K562 (cell line): ENCODE measurements around the gene MAP3K19. TPM values are rescaled to one million over a fixed set of nuclear protein-coding genes. Genes with fewer than 3 reads are reported as not detected.

ENCODE experiments used
- ATF7 ChIP-seq: fragments of 450-650 bp; IDR thresholded peaks from 2 replicates; pipeline ENCODE4 v1.7.1; 2014; ENCODE audit warnings: mild to moderate bottlenecking, moderate library complexity
- BRD4 ChIP-seq: fragments of 200-600 bp; sonication (generic); IDR thresholded peaks from 2 replicates; pipeline ENCODE4 v1.6.1; 2017; ENCODE audit warnings: inconsistent platforms
- DMBX1 ChIP-seq: fragments of 250-450 bp; sonication (Bioruptor Pico); IDR thresholded peaks from 2 replicates; pipeline ENCODE4 v1.8.0; 2022; ENCODE audit warnings: inconsistent platforms, mild to moderate bottlenecking, moderate library complexity, borderline replicate concordance
- HMG20B ChIP-seq: fragments of 250-450 bp; sonication (Bioruptor Pico); IDR thresholded peaks from 2 replicates; pipeline ENCODE4 v1.5.0; 2021; ENCODE audit warnings: mild to moderate bottlenecking
- MTA3 ChIP-seq: fragments of 450-650 bp; formaldehyde crosslinking; IDR thresholded peaks from 2 replicates; pipeline ENCODE4 v1.6.1; 2017; ENCODE audit warnings: mild to moderate bottlenecking, borderline replicate concordance
- MYC ChIP-seq, 2 experiments: fragments of 250-450 bp in 1 of 2; sonication (Bioruptor Pico) in 1 of 2; IDR thresholded peaks; 2 replicates each; pipeline versions ENCODE4 v1.5.1 to v1.6.1; 2012 to 2021; ENCODE audit warnings: low read depth in 2 of 2, borderline replicate concordance in 1 of 2, improper control_type of control experiment in 1 of 2, low read length in 1 of 2, mild to moderate bottlenecking in 1 of 2, moderate library complexity in 1 of 2
- NFIC ChIP-seq: fragments of 450-650 bp; IDR thresholded peaks from 2 replicates; pipeline ENCODE4 v1.6.1; 2017; ENCODE audit warnings: mild to moderate bottlenecking, inconsistent platforms
- PRMT5 ChIP-seq: sonication (generic); formaldehyde crosslinking; IDR thresholded peaks from 2 replicates; pipeline ENCODE4 v1.5.0; 2020; ENCODE audit warnings: missing genetic modification reagents
- RBBP5 ChIP-seq: fragments of 200-600 bp; sonication (generic); IDR thresholded peaks from 2 replicates; pipeline ENCODE4 v1.6.1; 2012; ENCODE audit warnings: borderline replicate concordance, mild to moderate bottlenecking, low read length, control low read depth, inconsistent platforms; ENCODE audit not compliant: insufficient read depth, poor library complexity, severe bottlenecking
- RBM25 ChIP-seq: fragments of 200-400 bp; formaldehyde crosslinking; IDR thresholded peaks from 2 replicates; pipeline ENCODE4 v1.6.1; 2018; ENCODE audit warnings: low read length, low read depth, moderate library complexity; ENCODE audit not compliant: severe bottlenecking
- SMARCA4 ChIP-seq: fragments of 450-650 bp; IDR thresholded peaks from 2 replicates; pipeline ENCODE4 v1.6.1; 2016
- ZFX ChIP-seq: sonication (generic); formaldehyde crosslinking; IDR thresholded peaks from 2 replicates; pipeline ENCODE4 v1.8.0; 2022; ENCODE audit warnings: mild to moderate bottlenecking, missing genetic modification reagents, moderate library complexity
- ZKSCAN1 ChIP-seq: fragments of 150-350 bp; IDR thresholded peaks from 2 replicates; pipeline ENCODE4 v1.6.1; 2016; ENCODE audit warnings: low read depth, low read length
- polyA plus RNA-seq, 8 experiments: library from polyadenylated mRNA; depleted of rRNA in 4 of 8; stranded (reverse) in 5 of 8; unstranded in 3 of 8; fragments of >200 nt; fragmentation: Nextera tagmentation in 2 of 8; fragmentation: Illumina TruSeq in 1 of 8; extraction: Ambion mirVana in 2 of 8; extraction: Trizol in 1 of 8; gene quantifications; 2 replicates each; pipeline versions ENCODE4 v1.2.1 to v1.2.3, GENCODE V29; 2011 to 2014; ENCODE audit warnings: inconsistent platforms in 1 of 8, missing spikeins in 1 of 8
- total RNA-seq, 7 experiments: library from RNA; depleted of rRNA in 6 of 7; stranded (reverse); fragments of >200 nt in 6 of 7; fragmentation: Illumina TruSeq in 2 of 7; extraction: Trizol in 2 of 7; gene quantifications; 2 replicates each; pipeline versions ENCODE4 v1.2.1 to v1.2.3, GENCODE V29; 2011 to 2021; ENCODE audit warnings: low replicate concordance in 1 of 7
- TF ChIP-seq, protein P1 (sequence below): fragments of 450-650 bp; IDR thresholded peaks from 2 replicates; pipeline ENCODE4 v1.6.1; 2016; ENCODE audit warnings: missing biosample characterization, missing genetic modification characterization
- TF ChIP-seq, protein P2 (sequence below): fragments of 250-450 bp; sonication (Bioruptor Pico); IDR thresholded peaks from 2 replicates; pipeline ENCODE4 v1.8.0; 2021; ENCODE audit warnings: moderate library complexity, mild to moderate bottlenecking, inconsistent platforms
- TF ChIP-seq, protein P3 (sequence below): fragments of 450-650 bp; IDR thresholded peaks from 2 replicates; pipeline ENCODE4 v1.6.1; 2016; ENCODE audit warnings: borderline replicate concordance
- TF ChIP-seq, protein P4 (sequence below): conservative IDR thresholded peaks from 2 replicates; pipeline ENCODE4 v1.6.1; 2011; ENCODE audit warnings: low read depth, mild to moderate bottlenecking, low read length; ENCODE audit not compliant: control insufficient read depth
- TF ChIP-seq, protein P5 (sequence below): fragments of 250-450 bp; sonication (Bioruptor Pico); IDR thresholded peaks from 2 replicates; pipeline ENCODE4 v1.8.0; 2022; ENCODE audit warnings: inconsistent platforms, mild to moderate bottlenecking, moderate library complexity, borderline replicate concordance

Gene MAP3K19
- total and polyA plus RNA-seq, 9 of the 15 experiments (the other 6 are each of a cell fraction or from before 2014, with no cell fraction given): 0.29 TPM; not detected in 8

DNA sequence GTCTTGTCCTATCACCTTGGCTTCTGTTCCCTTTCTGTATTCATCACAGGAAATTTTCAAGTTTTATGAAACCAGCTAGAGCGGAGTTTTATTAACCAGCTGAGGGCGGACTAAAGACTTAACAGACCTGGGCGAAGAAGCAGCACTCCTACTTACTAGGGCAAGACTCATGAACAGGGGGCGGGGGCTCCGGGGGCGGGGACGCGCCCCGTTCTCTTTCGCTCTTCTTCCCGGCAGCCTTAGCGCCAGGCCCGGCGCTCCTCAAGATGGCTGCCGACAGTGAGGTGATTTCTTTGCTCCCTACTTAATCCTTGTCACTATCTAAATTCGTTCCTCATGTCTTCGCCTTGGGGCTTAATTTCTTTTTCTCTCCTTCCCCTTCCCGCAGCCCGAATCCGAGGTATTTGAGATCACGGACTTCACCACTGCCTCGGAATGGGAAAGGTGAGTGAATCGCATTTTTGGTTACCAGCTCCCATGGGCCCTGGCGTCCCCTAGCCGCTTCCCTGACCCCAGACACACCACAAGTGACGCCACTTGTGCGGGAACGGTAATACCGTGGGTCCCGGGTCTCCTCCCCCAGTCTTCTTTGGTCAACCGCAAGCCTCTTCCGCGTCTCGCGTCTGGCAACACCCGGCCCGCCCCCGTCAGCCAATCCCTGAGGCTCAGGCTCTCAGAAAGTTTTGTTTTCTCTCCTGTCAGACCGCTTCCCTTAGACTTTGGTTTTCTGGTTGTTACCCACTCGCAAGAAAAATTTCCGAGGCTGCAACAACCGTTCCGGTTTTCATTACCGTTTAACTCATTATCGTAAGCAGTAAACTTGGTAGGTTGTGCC is 5.0 kb upstream of the MAP3K19 start, which contains the start of gene RAB3GAP1 (continued):
- TF ChIP-seq, protein P1, sequence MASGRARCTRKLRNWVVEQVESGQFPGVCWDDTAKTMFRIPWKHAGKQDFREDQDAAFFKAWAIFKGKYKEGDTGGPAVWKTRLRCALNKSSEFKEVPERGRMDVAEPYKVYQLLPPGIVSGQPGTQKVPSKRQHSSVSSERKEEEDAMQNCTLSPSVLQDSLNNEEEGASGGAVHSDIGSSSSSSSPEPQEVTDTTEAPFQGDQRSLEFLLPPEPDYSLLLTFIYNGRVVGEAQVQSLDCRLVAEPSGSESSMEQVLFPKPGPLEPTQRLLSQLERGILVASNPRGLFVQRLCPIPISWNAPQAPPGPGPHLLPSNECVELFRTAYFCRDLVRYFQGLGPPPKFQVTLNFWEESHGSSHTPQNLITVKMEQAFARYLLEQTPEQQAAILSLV: peak; percentile 11; the same call in 1 of the 2 replicates
- TF ChIP-seq HMG20B (no peak), RBBP5 (peak; percentile 93), NFIC (peak; percentile 54; the same call in 1 of the 2 replicates), PRMT5 (CRISPR knock-in tag) (no peak), ZKSCAN1 (no peak), DMBX1 (CRISPR knock-in tag) (peak; percentile 34; the same call in 1 of the 2 replicates), MTA3 (peak; percentile 57; the same call in 1 of the 2 replicates), SMARCA4 (peak; percentile 53; the same call in 1 of the 2 replicates), BRD4 (peak; percentile 50; the same call in 1 of the 2 replicates), ATF7 (peak; percentile 80), MYC (IDR thresholded peaks at IDR 0.05; ENCODE audit: low read depth, low read length) (peak; percentile 30; the same call in 1 of the 2 replicates), MYC (CRISPR knock-in tag; IDR thresholded peaks at IDR 0.05; ENCODE audit: borderline replicate concordance, low read depth) (peak; percentile 47; the same call in 1 of the 2 replicates), RBM25 (no peak), ZFX (CRISPR knock-in tag) (peak; percentile 83)
- TF ChIP-seq, protein P2, sequence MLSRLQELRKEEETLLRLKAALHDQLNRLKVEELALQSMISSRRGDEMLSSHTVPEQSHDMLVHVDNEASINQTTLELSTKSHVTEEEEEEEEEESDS (CRISPR knock-in tag): no peak
- TF ChIP-seq, protein P3, sequence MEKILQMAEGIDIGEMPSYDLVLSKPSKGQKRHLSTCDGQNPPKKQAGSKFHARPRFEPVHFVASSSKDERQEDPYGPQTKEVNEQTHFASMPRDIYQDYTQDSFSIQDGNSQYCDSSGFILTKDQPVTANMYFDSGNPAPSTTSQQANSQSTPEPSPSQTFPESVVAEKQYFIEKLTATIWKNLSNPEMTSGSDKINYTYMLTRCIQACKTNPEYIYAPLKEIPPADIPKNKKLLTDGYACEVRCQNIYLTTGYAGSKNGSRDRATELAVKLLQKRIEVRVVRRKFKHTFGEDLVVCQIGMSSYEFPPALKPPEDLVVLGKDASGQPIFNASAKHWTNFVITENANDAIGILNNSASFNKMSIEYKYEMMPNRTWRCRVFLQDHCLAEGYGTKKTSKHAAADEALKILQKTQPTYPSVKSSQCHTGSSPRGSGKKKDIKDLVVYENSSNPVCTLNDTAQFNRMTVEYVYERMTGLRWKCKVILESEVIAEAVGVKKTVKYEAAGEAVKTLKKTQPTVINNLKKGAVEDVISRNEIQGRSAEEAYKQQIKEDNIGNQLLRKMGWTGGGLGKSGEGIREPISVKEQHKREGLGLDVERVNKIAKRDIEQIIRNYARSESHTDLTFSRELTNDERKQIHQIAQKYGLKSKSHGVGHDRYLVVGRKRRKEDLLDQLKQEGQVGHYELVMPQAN: peak; percentile 82
- TF ChIP-seq, protein P4, sequence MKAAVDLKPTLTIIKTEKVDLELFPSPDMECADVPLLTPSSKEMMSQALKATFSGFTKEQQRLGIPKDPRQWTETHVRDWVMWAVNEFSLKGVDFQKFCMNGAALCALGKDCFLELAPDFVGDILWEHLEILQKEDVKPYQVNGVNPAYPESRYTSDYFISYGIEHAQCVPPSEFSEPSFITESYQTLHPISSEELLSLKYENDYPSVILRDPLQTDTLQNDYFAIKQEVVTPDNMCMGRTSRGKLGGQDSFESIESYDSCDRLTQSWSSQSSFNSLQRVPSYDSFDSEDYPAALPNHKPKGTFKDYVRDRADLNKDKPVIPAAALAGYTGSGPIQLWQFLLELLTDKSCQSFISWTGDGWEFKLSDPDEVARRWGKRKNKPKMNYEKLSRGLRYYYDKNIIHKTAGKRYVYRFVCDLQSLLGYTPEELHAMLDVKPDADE: no peak
- TF ChIP-seq, protein P5, sequence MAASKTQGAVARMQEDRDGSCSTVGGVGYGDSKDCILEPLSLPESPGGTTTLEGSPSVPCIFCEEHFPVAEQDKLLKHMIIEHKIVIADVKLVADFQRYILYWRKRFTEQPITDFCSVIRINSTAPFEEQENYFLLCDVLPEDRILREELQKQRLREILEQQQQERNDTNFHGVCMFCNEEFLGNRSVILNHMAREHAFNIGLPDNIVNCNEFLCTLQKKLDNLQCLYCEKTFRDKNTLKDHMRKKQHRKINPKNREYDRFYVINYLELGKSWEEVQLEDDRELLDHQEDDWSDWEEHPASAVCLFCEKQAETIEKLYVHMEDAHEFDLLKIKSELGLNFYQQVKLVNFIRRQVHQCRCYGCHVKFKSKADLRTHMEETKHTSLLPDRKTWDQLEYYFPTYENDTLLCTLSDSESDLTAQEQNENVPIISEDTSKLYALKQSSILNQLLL: no peak
